Measurements from ENCODE around the gene NMUR2.

NMUR2 gene

DNA sequence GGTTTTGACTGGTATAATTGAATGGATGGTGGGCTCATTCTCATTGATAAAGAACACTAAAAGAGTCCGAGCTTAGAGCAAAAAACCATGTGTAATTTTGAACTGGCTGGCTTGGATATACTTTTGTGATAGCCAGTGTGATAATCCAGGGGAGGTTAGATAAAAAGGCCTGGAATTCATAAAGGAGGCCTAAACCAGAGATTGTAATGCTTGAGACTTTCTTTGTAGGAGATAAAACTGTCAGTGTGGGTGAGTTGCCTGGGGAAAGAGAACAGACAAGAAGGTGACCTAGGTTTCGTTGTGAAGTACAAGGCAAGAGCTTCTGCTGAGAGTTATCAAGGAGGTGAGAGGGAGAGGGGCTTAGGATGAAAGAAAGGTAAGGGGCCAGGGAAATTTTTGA is 17.0 kb upstream of the NMUR2 start:
- TF ChIP-seq CTCF (IDR thresholded peaks at IDR 0.05; ENCODE audit: low read depth, low read length), result no peak
- DNase-seq (ENCODE audit: extremely low read depth, low read depth), result no peak

DNA sequence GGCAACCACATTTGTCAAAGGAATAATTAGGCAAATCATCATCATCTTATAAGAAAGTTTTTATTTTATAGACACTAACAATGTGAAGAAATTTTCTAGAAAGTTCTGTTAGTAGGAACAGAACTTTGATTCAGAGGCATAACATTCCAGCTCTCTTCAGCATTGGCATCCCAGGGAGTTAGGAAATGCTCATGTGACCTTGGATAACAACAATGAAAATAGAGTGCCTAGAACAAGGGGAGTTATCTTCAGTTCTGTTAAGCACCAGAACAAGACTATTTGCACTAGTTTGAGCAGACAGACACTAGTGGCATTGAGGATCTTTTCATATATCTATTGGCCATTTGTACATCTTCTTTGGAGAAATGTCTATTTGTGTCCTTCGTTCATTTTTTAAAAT is 7.0 kb upstream of the NMUR2 start:
- TF ChIP-seq CTCF (IDR thresholded peaks at IDR 0.05; ENCODE audit: low read depth, low read length), result no peak
- DNase-seq (ENCODE audit: extremely low read depth, low read depth), result no peak

GRCh38 chr5:152406082-152406481 is 1.0 kb upstream of the NMUR2 start:
- DNase-seq (ENCODE audit: extremely low read depth, low read depth), result no peak
- no peak for TF ChIP-seq CTCF (IDR thresholded peaks at IDR 0.05; ENCODE audit: low read depth, low read length)

DNA sequence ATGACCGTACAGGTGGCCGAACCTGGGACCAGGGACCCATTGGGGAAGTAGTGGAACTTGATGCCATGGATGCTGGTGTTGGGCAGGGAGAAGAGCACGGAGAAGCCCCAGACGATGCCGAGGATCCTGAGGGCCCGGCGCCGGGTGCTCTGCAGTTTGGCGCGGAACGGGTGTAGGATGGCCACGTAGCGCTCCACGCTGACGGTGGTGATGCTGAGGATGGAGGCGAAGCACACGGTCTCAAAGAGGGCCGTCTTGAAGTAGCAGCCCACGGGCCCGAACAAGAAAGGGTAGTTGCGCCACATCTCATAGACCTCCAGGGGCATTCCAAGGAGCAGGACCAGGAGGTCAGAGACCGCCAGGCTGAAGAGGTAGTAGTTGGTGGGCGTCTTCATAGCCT is 585 bp downstream of the NMUR2 start:
- no peak for TF ChIP-seq CTCF (IDR thresholded peaks at IDR 0.05; ENCODE audit: low read depth, low read length)
- DNase-seq (ENCODE audit: extremely low read depth, low read depth), result no peak

- no peak for DNase-seq (ENCODE audit: extremely low read depth, low read depth)
Observed at GRCh38 chr5:152403046-152403445, 2.0 kb downstream of the NMUR2 start.

DNA sequence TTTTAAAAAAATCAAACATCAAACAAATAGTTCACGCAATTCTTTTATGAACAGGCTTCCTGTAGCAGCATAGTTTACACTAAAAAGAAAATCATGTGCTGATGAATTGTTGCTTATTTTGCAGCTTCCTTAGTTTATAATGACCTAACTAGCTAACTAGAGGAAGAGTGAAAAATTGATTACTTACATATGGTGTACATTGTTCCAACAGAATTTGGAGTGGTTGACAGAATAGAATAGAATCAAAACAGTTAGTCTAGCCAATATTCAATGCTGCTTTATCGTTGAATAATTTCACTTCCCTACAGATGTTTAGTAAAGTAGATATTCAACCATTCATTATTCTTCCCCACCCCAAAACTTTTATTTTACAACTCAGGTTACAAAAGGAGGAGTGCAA is 4.2 kb downstream of the NMUR2 start:
- no peak for TF ChIP-seq CTCF (IDR thresholded peaks at IDR 0.05; ENCODE audit: low read depth, low read length)
- DNase-seq (ENCODE audit: extremely low read depth, low read depth), result no peak

More at GRCh38 chr5:152403046-152403445, 2.0 kb downstream of the NMUR2 start:
- no peak for TF ChIP-seq CTCF (IDR thresholded peaks at IDR 0.05; ENCODE audit: low read depth, low read length)

DNA sequence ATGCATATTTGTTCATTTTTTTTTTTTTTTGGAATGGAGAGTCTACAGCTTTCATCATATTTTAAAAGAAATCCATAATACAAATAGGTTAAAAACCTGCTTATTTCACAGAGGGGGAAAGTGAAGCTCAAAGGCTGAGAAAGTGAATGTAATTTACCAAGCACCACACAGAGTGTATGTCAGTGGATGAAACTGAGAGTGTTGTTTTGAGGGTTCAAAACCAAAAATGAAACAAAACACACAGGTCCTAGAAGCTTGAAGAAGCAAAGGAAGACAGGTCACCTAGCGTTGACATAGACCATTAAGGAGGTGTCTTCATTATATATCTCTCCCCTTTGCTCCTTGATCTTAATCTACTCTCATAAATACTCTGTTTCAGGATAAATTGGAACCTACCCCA is 7.5 kb downstream of the NMUR2 start:
- no peak for TF ChIP-seq CTCF (IDR thresholded peaks at IDR 0.05; ENCODE audit: low read depth, low read length)
- DNase-seq (ENCODE audit: extremely low read depth, low read depth), result no peak
